Measurements from ENCODE around the gene SORBS2.

Gene SORBS2

DNA sequence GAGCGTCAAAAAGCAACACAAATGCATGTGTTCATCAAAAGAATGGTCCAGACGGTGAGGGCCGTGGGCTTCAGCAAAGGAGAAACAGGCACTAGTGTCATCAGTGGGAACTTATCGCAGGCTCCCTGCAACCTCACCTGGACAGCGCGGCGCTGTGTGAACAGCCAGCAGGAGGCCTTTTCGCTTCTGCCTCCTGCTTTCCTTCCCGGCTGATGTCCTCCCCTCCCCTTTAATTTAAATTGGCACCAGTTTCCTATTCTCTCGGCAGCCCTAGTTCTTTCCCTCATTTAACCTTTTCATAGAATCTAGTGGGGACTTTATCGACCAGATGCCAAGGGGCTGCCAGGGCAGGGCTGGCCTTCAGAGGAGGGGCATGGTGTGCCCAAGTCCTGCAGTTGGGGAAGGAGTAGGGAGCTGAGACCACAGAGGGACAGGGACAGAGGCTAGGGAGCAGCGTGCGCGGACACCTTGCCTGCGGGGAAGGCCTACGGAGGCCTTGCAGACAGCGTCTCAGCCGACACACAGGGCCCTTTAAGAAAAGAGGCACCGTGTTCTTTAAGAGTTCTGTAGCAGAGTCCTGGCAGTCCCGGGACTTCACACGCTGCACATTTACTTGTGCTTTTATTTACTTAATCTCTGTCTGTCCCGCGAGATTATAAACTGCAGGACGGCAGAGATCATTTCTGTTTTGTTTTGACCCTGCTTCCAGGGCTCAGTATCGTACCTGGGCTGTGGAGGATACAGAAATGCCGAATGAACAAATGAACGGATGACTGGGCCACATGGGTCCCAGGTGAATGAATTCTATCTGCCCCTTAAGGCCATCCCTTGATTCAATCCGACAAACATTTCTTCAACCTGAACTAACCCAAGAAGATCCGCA, 8.4 kb upstream of the SORBS2 start:
- H3K27ac ChIP-seq (ENCODE audit: low read depth, low read length), result no peak overlapping the region
- H3K27me3 ChIP-seq (ENCODE audit: control insufficient read depth, insufficient read depth, low read length), result no peaks in the 10 kb centered on the region
- H3K9ac ChIP-seq (ENCODE audit: low read depth, low read length), result no peak overlapping the region
- peaks cover 18% of the 10 kb centered on the region for H3K4me1 ChIP-seq (ENCODE audit: control insufficient read depth, insufficient read depth, low read length)
- H3K36me3 ChIP-seq (ENCODE audit: control insufficient read depth, insufficient read depth, low read length), result no peaks in the 10 kb centered on the region
- no peaks in the 10 kb centered on the region for H3K9me3 ChIP-seq (ENCODE audit: control insufficient read depth, insufficient read depth, low read length)
- no peak overlapping the region for H3K4me3 ChIP-seq (ENCODE audit: low read depth, low read length)

DNA sequence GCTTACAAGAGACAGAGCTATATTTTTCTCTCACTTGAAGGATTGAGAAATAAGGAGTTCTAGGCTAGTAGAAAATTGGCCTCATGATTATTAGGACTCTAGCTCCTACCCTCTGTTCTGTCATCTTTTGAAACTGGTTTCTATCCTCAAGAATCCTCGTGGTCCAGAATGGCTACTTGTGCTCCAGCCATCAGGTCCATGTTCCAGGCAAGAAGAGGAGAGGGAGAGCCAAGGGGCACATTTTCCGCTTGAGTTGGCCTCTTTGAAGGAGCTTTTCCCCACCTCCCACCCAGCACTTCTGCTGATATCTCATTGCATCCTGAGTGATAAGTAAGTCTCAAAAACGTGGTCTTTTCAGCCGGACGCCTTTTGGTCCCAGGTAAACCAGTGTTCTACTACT, 7.2 kb upstream of the SORBS2 start:
- no peaks in the 10 kb centered on the region for H3K9me3 ChIP-seq (ENCODE audit: control insufficient read depth, insufficient read depth, low read length)
- H3K27me3 ChIP-seq (ENCODE audit: control insufficient read depth, insufficient read depth, low read length), result no peaks in the 10 kb centered on the region
- no peak overlapping the region for H3K27ac ChIP-seq (ENCODE audit: low read depth, low read length)
- no peak overlapping the region for H3K9ac ChIP-seq (ENCODE audit: low read depth, low read length)
- H3K4me3 ChIP-seq (ENCODE audit: low read depth, low read length), result no peak overlapping the region
- no peaks in the 10 kb centered on the region for H3K36me3 ChIP-seq (ENCODE audit: control insufficient read depth, insufficient read depth, low read length)
- peaks cover 18% of the 10 kb centered on the region for H3K4me1 ChIP-seq (ENCODE audit: control insufficient read depth, insufficient read depth, low read length)

DNA sequence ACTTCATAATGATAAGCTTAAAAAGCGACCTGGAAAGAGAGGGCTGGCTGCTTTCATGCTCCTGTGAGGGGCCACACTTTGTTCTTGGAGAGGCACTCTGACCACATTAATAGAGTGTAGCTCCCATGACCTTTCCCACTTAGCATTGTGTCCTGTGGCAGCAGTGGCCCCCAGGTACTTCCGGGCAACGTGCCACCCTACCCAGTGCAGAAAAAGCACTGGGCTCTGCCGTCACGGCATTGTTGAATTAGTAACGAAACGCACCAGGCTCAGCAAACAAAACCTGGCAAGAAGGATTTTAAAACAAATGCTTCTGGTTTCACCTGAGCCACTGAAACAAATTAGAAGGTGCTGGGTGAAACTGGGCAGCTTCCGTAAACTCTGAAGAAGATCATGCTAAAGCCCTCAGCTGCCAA, 5.4 kb upstream of the SORBS2 start:
- Histone ChIP-seq H3K36me3 (ENCODE audit: control insufficient read depth, insufficient read depth, low read length) (no peaks in the 10 kb centered on the region), H3K9me3 (ENCODE audit: control insufficient read depth, insufficient read depth, low read length) (no peaks in the 10 kb centered on the region), H3K27ac (ENCODE audit: low read depth, low read length) (no peak overlapping the region), H3K9ac (ENCODE audit: low read depth, low read length) (no peak overlapping the region), H3K27me3 (ENCODE audit: control insufficient read depth, insufficient read depth, low read length) (no peaks in the 10 kb centered on the region), H3K4me1 (ENCODE audit: control insufficient read depth, insufficient read depth, low read length) (peaks cover 12% of the 10 kb centered on the region; the same call in 1 of the 2 replicates), H3K4me3 (ENCODE audit: low read depth, low read length) (no peak overlapping the region)

DNA sequence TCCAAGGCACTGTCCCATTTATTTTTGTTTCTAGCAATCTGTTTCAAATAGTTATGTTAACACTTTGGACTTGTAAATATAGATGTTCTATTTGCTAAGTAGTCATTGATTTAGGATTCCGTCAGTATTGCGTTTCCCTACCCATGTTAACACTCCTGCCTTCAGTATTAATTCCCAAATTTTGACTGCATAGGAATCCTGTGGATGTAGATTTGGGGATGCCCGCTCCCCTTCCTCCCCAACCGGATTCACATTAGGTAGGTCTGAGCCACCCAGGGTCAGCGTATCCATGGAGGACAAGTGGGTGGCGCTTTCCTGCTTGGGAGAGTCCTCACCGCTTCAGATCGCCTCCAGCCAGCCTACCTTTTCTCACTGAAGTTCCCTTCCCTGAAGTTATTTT, 1.1 kb upstream of the SORBS2 start:
- H3K4me3 ChIP-seq (ENCODE audit: low read depth, low read length), result no peak overlapping the region
- H3K36me3 ChIP-seq (ENCODE audit: control insufficient read depth, insufficient read depth, low read length), result no peaks in the 10 kb centered on the region
- no peak overlapping the region for H3K27ac ChIP-seq (ENCODE audit: low read depth, low read length)
- no peaks in the 10 kb centered on the region for H3K27me3 ChIP-seq (ENCODE audit: control insufficient read depth, insufficient read depth, low read length)
- peaks cover 31% of the 10 kb centered on the region for H3K4me1 ChIP-seq (ENCODE audit: control insufficient read depth, insufficient read depth, low read length)
- H3K9me3 ChIP-seq (ENCODE audit: control insufficient read depth, insufficient read depth, low read length), result no peaks in the 10 kb centered on the region
- H3K9ac ChIP-seq (ENCODE audit: low read depth, low read length), result no peak overlapping the region

GRCh38 chr4:185810746-185811508, 1.1 kb downstream of the SORBS2 start:
- Histone ChIP-seq H3K36me3 (ENCODE audit: control insufficient read depth, insufficient read depth, low read length) (no peaks in the 10 kb centered on the region), H3K9ac (ENCODE audit: low read depth, low read length) (no peak overlapping the region; the same call in 1 of the 2 replicates), H3K27ac (ENCODE audit: low read depth, low read length) (peak overlapping the region; percentile 39), H3K27me3 (ENCODE audit: control insufficient read depth, insufficient read depth, low read length) (no peaks in the 10 kb centered on the region), H3K4me3 (ENCODE audit: low read depth, low read length) (no peak overlapping the region), H3K9me3 (ENCODE audit: control insufficient read depth, insufficient read depth, low read length) (no peaks in the 10 kb centered on the region), H3K4me1 (ENCODE audit: control insufficient read depth, insufficient read depth, low read length) (peaks cover 28% of the 10 kb centered on the region)

DNA sequence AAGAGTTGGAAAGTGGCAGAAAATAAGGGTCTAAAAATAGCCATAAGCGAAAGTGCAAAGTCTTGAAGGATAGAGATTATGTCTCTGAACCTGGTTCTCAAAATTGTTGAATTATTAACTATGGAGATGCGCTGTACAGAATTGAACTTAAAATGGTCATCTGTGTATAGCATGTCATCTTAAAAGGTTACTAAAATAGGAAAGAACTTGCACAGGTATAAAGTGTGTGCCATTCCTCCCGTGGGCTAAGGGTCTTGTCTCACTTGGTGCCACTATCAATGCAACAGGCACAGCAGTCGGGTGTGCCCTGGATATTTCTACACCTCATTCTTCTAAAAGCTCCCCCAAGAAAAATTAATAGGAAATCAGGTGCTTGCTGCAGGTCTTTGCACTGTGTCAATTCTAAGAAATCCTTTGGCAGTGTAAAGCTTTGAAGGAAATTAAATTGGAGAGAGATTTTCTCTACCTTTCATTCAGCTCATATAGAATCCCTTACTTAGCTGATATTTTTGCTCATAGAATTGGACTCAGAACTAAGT, 2.4 kb downstream of the SORBS2 start:
- Histone ChIP-seq H3K4me1 (ENCODE audit: control insufficient read depth, insufficient read depth, low read length) (peaks cover 36% of the 10 kb centered on the region), H3K27me3 (ENCODE audit: control insufficient read depth, insufficient read depth, low read length) (no peaks in the 10 kb centered on the region), H3K9ac (ENCODE audit: low read depth, low read length) (no peak overlapping the region), H3K27ac (ENCODE audit: low read depth, low read length) (no peak overlapping the region), H3K9me3 (ENCODE audit: control insufficient read depth, insufficient read depth, low read length) (no peaks in the 10 kb centered on the region), H3K36me3 (ENCODE audit: control insufficient read depth, insufficient read depth, low read length) (no peaks in the 10 kb centered on the region), H3K4me3 (ENCODE audit: low read depth, low read length) (no peak overlapping the region)

DNA sequence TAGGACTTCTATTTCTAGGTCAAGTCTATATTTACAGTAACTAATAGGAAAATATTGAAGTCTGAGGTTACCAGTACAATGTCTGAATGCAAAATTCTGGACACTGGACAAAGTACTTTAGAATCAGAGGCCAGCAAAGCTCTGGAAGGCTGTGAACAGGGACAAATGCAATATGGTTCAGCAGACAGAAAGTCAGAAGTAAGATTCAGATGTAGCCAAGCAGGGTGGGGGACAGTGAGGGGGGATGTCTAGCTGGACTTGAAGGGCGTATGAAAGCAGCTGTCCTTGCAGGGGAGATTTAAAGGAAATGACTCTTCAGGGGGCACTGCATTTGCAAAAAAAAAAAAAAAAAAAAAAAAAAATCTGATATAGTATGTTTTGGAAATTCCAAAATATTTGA, 2.9 kb downstream of the SORBS2 start:
- H3K9me3 ChIP-seq (ENCODE audit: control insufficient read depth, insufficient read depth, low read length), result no peaks in the 10 kb centered on the region
- no peaks in the 10 kb centered on the region for H3K27me3 ChIP-seq (ENCODE audit: control insufficient read depth, insufficient read depth, low read length)
- peaks cover 38% of the 10 kb centered on the region for H3K4me1 ChIP-seq (ENCODE audit: control insufficient read depth, insufficient read depth, low read length)
- H3K4me3 ChIP-seq (ENCODE audit: low read depth, low read length), result no peak overlapping the region
- no peaks in the 10 kb centered on the region for H3K36me3 ChIP-seq (ENCODE audit: control insufficient read depth, insufficient read depth, low read length)
- no peak overlapping the region for H3K9ac ChIP-seq (ENCODE audit: low read depth, low read length)
- no peak overlapping the region for H3K27ac ChIP-seq (ENCODE audit: low read depth, low read length)

DNA sequence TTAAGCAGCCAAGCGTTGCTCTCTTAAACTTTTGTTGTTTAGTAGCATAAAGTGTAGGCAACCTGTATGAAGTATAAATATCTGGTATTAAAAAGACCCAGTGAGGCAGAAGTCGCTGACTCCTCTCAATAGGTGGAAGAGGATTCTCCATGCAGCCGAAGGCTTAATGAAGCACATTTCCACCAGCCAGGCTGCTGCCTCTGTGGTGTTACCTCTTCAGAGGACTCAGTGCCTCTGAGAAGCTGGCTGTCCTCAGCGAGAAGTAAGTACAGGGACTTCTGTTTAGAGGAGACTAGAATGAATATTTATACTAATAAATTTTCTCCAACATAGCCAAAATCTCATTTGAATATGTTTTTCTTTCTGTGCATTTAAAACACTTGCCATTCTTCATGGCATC, 6.0 kb downstream of the SORBS2 start:
- no peak overlapping the region for H3K4me3 ChIP-seq (ENCODE audit: low read depth, low read length)
- no peak overlapping the region for H3K9ac ChIP-seq (ENCODE audit: low read depth, low read length)
- no peaks in the 10 kb centered on the region for H3K27me3 ChIP-seq (ENCODE audit: control insufficient read depth, insufficient read depth, low read length)
- no peaks in the 10 kb centered on the region for H3K36me3 ChIP-seq (ENCODE audit: control insufficient read depth, insufficient read depth, low read length)
- no peaks in the 10 kb centered on the region for H3K9me3 ChIP-seq (ENCODE audit: control insufficient read depth, insufficient read depth, low read length)
- peaks cover 32% of the 10 kb centered on the region for H3K4me1 ChIP-seq (ENCODE audit: control insufficient read depth, insufficient read depth, low read length)
- H3K27ac ChIP-seq (ENCODE audit: low read depth, low read length), result no peak overlapping the region

DNA sequence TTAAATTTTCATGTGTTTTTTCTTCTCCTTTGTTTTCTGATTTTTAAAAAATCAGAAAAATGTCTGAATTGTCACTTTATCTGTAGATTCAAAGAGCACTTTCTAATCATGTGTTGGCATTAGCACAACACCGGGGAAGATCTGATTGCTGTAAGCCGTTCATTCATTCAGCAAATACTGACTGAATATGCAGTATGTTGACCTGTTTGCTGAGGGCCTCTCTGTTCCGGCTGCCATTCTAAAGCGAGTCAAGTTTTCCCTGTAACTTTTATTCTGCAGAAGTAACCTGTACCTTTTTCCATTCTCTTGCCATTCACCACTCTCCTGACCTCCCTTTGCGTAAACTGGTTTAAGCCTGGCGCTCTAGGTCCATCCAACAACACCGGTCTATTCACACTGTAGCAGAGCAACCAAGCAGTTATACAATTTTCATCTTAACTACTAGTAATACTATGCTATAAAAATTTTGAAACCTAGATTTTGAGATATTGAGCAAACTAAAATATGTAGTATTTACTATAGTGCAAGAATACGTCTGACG, 6.7 kb downstream of the SORBS2 start:
- Histone ChIP-seq H3K9ac (ENCODE audit: low read depth, low read length) (no peak overlapping the region), H3K4me3 (ENCODE audit: low read depth, low read length) (no peak overlapping the region), H3K27ac (ENCODE audit: low read depth, low read length) (no peak overlapping the region), H3K27me3 (ENCODE audit: control insufficient read depth, insufficient read depth, low read length) (no peaks in the 10 kb centered on the region), H3K4me1 (ENCODE audit: control insufficient read depth, insufficient read depth, low read length) (peaks cover 26% of the 10 kb centered on the region), H3K36me3 (ENCODE audit: control insufficient read depth, insufficient read depth, low read length) (no peaks in the 10 kb centered on the region), H3K9me3 (ENCODE audit: control insufficient read depth, insufficient read depth, low read length) (no peaks in the 10 kb centered on the region)

GRCh38 chr4:185803022-185803421, 9.0 kb downstream of the SORBS2 start:
- H3K27ac ChIP-seq (ENCODE audit: low read depth, low read length), result no peak overlapping the region
- peaks cover 19% of the 10 kb centered on the region for H3K4me1 ChIP-seq (ENCODE audit: control insufficient read depth, insufficient read depth, low read length)
- no peak overlapping the region for H3K4me3 ChIP-seq (ENCODE audit: low read depth, low read length)
- H3K36me3 ChIP-seq (ENCODE audit: control insufficient read depth, insufficient read depth, low read length), result no peaks in the 10 kb centered on the region
- H3K9ac ChIP-seq (ENCODE audit: low read depth, low read length), result no peak overlapping the region
- H3K9me3 ChIP-seq (ENCODE audit: control insufficient read depth, insufficient read depth, low read length), result no peaks in the 10 kb centered on the region
- no peaks in the 10 kb centered on the region for H3K27me3 ChIP-seq (ENCODE audit: control insufficient read depth, insufficient read depth, low read length)

GRCh38 chr4:185801471-185801870, 10.5 kb downstream of the SORBS2 start:
- Histone ChIP-seq H3K4me1 (ENCODE audit: control insufficient read depth, insufficient read depth, low read length) (peaks cover 19% of the 10 kb centered on the region), H3K9ac (ENCODE audit: low read depth, low read length) (no peak overlapping the region), H3K4me3 (ENCODE audit: low read depth, low read length) (no peak overlapping the region), H3K36me3 (ENCODE audit: control insufficient read depth, insufficient read depth, low read length) (no peaks in the 10 kb centered on the region), H3K27ac (ENCODE audit: low read depth, low read length) (no peak overlapping the region), H3K9me3 (ENCODE audit: control insufficient read depth, insufficient read depth, low read length) (no peaks in the 10 kb centered on the region), H3K27me3 (ENCODE audit: control insufficient read depth, insufficient read depth, low read length) (no peaks in the 10 kb centered on the region)

Measured in HUES48 (cell line).